Neural crest cell (in vitro differentiated cells): ENCODE results near the gene TCEAL7. TPM values are rescaled to one million over a fixed set of nuclear protein-coding genes. Genes with fewer than 3 reads are reported as not detected.
"Not testable (repeated sequence)": the region's sequence is repeated elsewhere in the genome, so short reads cannot be mapped to it uniquely, and the experiment has no call there.

ENCODE experiments used
- DNase-seq: peaks from one replicate; pipeline ENCODE4 v3.0.0; 2021; ENCODE audit warnings: low read depth, mixed read lengths, low spot score
- H3K27ac Mint-ChIP-seq: one replicate; pipeline ENCODE4 v1.8.0; 2021; ENCODE audit warnings: mild to moderate bottlenecking, mixed read lengths; ENCODE audit not compliant: unreplicated experiment
- H3K27me3 Mint-ChIP-seq: 2 replicates; pipeline ENCODE4 v1.8.0; 2021; ENCODE audit warnings: low read depth, mild to moderate bottlenecking, mixed read lengths
- H3K36me3 Mint-ChIP-seq: 2 replicates; pipeline ENCODE4 v1.8.0; 2021; ENCODE audit warnings: low read depth, mild to moderate bottlenecking, mixed read lengths
- H3K4me1 Mint-ChIP-seq: 2 replicates; pipeline ENCODE4 v1.8.0; 2021; ENCODE audit warnings: mixed read lengths
- H3K4me3 Mint-ChIP-seq: one replicate; pipeline ENCODE4 v1.8.0; 2021; ENCODE audit warnings: mild to moderate bottlenecking, mixed read lengths
- H3K9me3 Mint-ChIP-seq: 2 replicates; pipeline ENCODE4 v1.8.0; 2021; ENCODE audit warnings: mixed read lengths
- CTCF ChIP-seq: fragments of 200-600 bp; sonication (generic); conservative IDR thresholded peaks from 2 replicates; pipeline ENCODE4 v1.5.0; 2021; ENCODE audit warnings: antibody characterized with exemption, mild to moderate bottlenecking
- total RNA-seq: library from RNA; stranded (reverse); gene quantifications from 2 replicates; pipeline ENCODE4 v1.2.1, GENCODE V29; 2021

Gene TCEAL7
- total RNA-seq, 1 donor from 2014 or later, result 15.3 TPM

DNA sequence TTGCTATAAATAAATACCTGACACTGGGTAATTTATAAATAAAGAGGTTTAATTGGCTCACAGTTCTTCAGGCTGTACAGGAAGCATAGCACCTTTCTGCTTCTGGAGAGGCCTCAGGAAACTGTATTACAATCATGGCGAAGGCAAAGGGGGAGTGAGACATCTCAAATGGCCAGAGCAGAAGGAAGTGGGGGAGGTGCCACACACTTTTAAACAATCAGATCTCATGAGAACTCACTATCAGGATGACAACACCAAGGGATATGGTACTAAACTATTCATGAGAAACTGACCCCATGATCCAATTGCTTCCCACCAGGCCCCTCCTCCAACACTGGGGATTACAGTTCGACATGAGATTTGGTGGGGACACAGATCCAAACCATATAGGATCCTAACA, 14.6 kb downstream of the TCEAL7 start:
- H3K9me3 Mint-ChIP-seq, result no peaks in the 10 kb centered on the region
- H3K4me3 Mint-ChIP-seq, result no peak overlapping the region
- peaks cover 2% of the 10 kb centered on the region for H3K27me3 Mint-ChIP-seq
- no peaks in the 10 kb centered on the region for H3K36me3 Mint-ChIP-seq
- DNase-seq, result no peak
- no peak for TF ChIP-seq CTCF
- no peaks in the 10 kb centered on the region for H3K4me1 Mint-ChIP-seq
- H3K27ac Mint-ChIP-seq, result no peak overlapping the region

GRCh38 chrX:103347682-103348397, 17.8 kb downstream of the TCEAL7 start:
- Mint-ChIP-seq H3K4me3 (no peak overlapping the region), H3K27me3 (peaks cover 2% of the 10 kb centered on the region), H3K36me3 (no peaks in the 10 kb centered on the region), H3K27ac (no peak overlapping the region), H3K9me3 (peaks cover 3% of the 10 kb centered on the region), H3K4me1 (no peaks in the 10 kb centered on the region)
- DNase-seq, result no peak
- TF ChIP-seq CTCF, result no peak

DNA sequence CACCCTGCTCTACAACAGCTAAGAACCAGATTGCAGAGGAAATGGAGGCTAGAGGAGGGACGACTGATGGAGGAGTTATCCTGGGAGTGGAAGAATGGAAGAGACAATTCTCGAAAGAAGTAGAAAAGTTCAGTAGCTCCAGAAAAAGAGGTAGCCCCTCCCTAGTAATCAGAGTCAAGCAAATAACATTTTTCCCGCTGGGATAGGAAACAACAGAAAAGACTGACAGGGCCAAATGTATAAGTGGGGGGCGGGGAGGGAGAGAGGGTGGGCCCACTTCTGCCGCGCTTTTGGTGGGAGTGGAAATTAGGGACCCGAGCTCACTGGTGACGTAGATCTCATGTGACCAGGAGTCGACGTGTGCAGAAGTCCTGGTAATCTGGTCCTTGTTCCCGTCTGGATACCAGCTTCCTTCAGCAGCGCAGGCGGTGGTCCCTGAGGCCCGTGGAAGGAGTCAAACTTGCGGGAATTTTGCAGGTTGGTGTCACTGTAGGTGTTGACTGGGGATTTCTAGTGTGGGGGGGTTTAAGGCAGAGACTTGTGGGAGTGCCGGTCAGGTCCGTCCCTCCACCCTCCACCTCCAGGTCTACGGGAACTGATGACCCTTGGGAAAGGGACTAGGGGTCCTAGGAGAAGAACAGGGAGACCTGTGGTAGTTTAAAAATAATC, 26.2 kb downstream of the TCEAL7 start, which contains the start of gene TCEAL9:
TSS of gene TCEAL9 (plus strand) at position 377 of the 669 bp plus-strand sequence. CDS start 1,179 bp downstream, outside the sequence.
- Mint-ChIP-seq H3K27ac (peak within 1 kb of the TSS; percentile 99), H3K4me1 (peaks cover 20% of the 10 kb centered on the region), H3K4me3 (peak within 1 kb of the TSS; percentile 99), H3K9me3 (peaks cover 3% of the 10 kb centered on the region), H3K36me3 (peaks cover 8% of the 10 kb centered on the region), H3K27me3 (no peaks in the 10 kb centered on the region)
- DNase-seq, result peak; percentile 19
- no peak for TF ChIP-seq CTCF

DNA sequence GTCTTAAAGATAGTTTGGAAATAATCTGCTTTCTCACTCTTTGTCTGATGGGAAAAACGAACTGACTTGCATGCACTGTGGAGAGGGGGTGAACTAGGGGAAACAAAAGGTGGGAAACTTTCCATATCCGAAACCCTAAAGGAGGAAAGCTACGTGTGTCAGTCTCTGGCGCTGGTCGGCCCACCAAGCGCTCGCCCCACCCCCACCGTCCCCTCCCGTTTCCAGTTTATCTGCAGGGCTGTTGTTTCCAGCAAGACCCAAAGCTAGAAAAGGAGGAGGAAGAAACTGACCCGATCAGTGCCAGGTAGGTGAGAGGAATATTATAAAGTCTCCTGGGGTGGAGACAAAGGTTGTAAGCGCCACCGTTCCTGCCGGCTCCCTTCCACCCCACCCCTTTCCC, 26.8 kb downstream of the TCEAL7 start:
- Mint-ChIP-seq H3K4me3 (peak overlapping the region; percentile 99), H3K27ac (peak overlapping the region; percentile 99), H3K36me3 (peaks cover 8% of the 10 kb centered on the region), H3K27me3 (no peaks in the 10 kb centered on the region), H3K4me1 (peaks cover 21% of the 10 kb centered on the region), H3K9me3 (peaks cover 3% of the 10 kb centered on the region)
- DNase-seq, result no peak
- TF ChIP-seq CTCF, result no peak

DNA sequence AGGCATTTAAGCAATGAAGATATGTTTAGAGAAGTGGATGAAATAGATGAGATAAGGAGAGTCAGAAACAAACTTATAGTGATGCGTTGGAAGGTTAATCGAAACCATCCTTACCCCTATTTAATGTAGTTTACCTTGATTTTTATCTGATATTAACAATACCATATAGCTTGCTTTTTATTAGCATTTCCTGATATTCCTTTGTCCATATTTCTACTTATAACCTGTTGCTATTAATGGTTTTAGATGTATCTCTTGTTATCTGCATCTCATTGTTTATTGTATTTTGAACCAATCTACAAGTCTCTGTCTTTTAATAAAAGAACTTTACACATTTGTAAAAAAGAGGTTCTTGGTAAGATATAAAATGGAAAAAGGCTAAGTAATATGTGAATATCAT, 27.8 kb downstream of the TCEAL7 start:
- H3K27me3 Mint-ChIP-seq, result no peaks in the 10 kb centered on the region
- peaks cover under 1% of the 10 kb centered on the region for H3K9me3 Mint-ChIP-seq
- TF ChIP-seq CTCF, result no peak
- H3K4me3 Mint-ChIP-seq, result peak overlapping the region; percentile 99
- peaks cover 23% of the 10 kb centered on the region for H3K4me1 Mint-ChIP-seq
- DNase-seq, result no peak
- peaks cover 8% of the 10 kb centered on the region for H3K36me3 Mint-ChIP-seq
- H3K27ac Mint-ChIP-seq, result no peak overlapping the region

- H3K27me3 Mint-ChIP-seq, H3K27ac Mint-ChIP-seq, H3K9me3 Mint-ChIP-seq, H3K36me3 Mint-ChIP-seq, DNase-seq: not testable (repeated sequence)
- H3K4me3 Mint-ChIP-seq, result peak overlapping the region; percentile 73
- H3K4me1 Mint-ChIP-seq, result peaks cover 23% of the 10 kb centered on the region
Observed at GRCh38 chrX:103359605-103360004, 29.6 kb downstream of the TCEAL7 start.
